ENCODE results near the gene MIB2.

MIB2 gene

DNA sequence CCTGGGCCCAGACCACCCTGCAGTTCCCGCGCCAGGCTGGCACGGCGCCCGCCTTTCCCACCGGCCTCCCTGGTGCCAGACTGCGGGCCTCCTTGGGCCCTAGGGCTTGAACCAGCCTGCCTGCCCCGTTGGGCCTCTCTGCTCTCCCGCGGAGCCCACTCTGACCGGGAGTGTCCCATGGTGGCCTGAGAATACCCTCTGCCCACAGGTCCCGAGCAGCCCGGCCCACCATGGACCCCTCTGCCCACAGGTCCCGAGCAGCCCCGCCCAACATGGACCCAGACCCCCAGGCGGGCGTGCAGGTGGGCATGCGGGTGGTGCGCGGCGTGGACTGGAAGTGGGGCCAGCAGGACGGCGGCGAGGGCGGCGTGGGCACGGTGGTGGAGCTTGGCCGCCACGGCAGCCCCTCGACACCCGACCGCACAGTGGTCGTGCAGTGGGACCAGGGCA, 7.9 kb downstream of the MIB2 start:
- TF ChIP-seq, protein P1, sequence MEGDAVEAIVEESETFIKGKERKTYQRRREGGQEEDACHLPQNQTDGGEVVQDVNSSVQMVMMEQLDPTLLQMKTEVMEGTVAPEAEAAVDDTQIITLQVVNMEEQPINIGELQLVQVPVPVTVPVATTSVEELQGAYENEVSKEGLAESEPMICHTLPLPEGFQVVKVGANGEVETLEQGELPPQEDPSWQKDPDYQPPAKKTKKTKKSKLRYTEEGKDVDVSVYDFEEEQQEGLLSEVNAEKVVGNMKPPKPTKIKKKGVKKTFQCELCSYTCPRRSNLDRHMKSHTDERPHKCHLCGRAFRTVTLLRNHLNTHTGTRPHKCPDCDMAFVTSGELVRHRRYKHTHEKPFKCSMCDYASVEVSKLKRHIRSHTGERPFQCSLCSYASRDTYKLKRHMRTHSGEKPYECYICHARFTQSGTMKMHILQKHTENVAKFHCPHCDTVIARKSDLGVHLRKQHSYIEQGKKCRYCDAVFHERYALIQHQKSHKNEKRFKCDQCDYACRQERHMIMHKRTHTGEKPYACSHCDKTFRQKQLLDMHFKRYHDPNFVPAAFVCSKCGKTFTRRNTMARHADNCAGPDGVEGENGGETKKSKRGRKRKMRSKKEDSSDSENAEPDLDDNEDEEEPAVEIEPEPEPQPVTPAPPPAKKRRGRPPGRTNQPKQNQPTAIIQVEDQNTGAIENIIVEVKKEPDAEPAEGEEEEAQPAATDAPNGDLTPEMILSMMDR (IDR thresholded peaks at IDR 0.05; ENCODE audit: low read depth, low read length, missing control alignments), result no peak
- in situ Hi-C loops (cut with HindIII; ENCODE audit: low sequenced_read_pairs), result no loop called here
- H3K4me3 ChIP-seq (ENCODE audit: low read depth, low read length), result no peak overlapping the region
- no peak for DNase-seq (ENCODE audit: low read depth)

DNA sequence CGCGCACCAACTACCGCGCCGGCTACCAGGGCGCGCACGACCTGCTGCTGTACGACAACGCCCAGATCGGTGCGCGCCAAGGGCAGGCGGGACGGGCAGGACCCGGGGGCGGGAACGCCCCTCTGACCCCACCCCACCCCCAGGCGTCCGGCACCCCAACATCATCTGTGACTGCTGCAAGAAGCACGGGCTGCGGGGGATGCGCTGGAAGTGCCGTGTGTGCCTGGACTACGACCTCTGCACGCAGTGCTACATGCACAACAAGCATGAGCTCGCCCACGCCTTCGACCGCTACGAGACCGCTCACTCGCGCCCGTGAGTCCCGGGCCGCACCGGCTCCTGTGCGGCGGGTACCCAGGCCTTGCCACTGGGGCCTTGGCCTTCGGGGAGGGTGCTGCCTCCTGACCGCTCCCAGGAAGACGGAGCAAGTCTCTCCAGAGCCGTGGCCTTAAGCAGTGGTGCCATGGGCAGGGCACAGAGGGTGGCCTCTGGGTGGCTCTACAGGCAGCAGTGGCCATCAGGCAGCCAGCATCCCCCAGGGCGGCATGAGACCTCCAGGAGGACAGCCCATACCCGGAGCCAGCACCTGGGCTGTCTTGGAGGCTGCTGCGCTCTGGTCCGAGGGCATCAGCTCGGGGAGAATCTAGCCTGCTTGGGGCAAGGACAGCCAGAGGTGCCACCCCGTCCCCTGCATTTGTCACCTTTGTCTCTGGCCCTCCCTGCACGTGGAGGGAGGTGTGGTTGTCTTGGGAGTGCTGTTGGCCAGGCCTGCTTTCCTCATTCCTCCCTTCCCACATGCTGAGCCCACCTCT, 8.5 kb downstream of the MIB2 start:
- in situ Hi-C loops (cut with HindIII; ENCODE audit: low sequenced_read_pairs), result no loop called here
- TF ChIP-seq, protein P1 (IDR thresholded peaks at IDR 0.05; ENCODE audit: low read depth, low read length, missing control alignments), result no peak
- no peak for DNase-seq (ENCODE audit: low read depth)
- no peak overlapping the region for H3K4me3 ChIP-seq (ENCODE audit: low read depth, low read length)

DNA sequence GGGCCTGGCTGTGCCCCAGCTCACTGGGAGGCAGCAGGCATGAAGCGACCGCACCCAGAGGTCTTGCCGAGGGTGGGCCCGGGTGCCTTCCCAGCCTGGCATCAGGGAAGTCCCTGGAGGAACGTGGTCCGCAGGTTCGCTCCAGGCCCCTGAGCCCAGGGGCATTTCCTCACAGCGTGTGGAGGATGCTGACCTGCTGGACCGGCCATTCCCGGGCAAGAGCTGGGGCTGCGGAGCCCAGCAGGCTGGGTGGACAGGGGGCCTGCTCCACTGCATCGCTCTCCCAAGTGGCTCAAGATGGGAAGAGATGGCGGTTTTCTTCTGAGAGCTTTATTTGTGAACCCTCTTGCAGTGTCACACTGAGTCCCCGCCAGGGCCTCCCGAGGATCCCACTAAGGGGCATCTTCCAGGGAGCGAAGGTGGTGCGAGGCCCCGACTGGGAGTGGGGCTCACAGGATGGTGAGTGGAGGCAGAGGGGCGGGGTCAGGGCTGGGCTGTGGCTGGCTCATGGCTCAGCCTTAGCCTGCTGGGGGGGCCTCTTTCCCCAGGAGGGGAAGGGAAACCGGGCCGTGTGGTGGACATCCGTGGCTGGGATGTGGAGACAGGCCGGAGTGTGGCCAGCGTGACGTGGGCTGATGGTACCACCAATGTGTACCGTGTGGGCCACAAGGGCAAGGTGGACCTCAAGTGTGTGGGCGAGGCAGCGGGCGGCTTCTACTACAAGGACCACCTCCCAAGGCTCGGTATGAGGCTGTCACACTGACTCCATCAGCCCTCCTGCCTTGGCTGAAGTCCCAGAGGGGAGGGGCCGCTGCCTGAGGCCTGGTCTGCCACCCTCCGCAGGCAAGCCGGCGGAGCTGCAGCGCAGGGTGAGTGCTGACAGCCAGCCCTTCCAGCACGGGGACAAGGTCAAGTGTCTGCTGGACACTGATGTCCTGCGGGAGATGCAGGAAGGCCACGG, 9.4 kb downstream of the MIB2 start:
- no peak overlapping the region for H3K4me3 ChIP-seq (ENCODE audit: low read depth, low read length)
- in situ Hi-C loops (cut with HindIII; ENCODE audit: low sequenced_read_pairs), result no loop called here
- TF ChIP-seq, protein P1 (IDR thresholded peaks at IDR 0.05; ENCODE audit: low read depth, low read length, missing control alignments), result no peak
- DNase-seq (ENCODE audit: low read depth), result no peak

DNA sequence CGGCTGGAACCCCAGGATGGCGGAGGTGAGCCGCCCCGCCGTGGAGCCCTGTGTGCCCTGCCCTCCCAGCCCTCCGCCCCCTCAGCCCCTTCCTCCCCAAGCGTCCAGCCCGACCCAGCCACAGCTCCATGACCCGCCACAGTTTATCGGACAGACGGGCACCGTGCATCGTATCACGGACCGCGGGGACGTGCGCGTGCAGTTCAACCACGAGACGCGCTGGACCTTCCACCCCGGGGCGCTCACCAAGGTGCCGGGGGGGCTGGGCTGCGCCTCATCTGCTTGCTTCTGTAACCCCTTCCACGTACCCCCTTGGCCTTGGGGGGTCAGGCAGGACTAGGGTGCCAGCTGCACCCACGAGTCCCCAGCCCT, 10.1 kb downstream of the MIB2 start:
- H3K4me3 ChIP-seq (ENCODE audit: low read depth, low read length), result no peak overlapping the region
- no peak for DNase-seq (ENCODE audit: low read depth)
- in situ Hi-C loops (cut with HindIII; ENCODE audit: low sequenced_read_pairs), result no loop called here
- TF ChIP-seq, protein P1 (IDR thresholded peaks at IDR 0.05; ENCODE audit: low read depth, low read length, missing control alignments), result no peak

DNA sequence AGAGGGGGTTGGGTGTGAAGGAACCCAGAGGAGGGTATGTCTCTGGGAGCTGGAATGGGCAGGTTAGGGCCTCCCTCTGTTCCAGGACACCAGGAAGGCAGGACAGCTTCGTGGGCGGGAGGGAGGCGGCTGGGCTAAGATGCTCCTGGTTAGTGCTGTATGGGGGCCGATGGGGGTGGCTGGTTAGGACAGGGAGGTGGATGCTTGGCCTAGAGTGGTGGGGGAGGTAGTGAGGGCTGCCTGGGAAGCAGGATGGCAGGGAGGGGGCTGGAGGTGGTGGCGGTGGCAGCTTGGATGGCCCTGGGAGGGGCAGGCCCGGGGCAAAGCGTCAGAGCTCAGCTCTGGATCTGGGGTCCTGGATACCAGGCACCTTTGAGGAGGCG, 10.5 kb downstream of the MIB2 start:
- TF ChIP-seq, protein P1 (IDR thresholded peaks at IDR 0.05; ENCODE audit: low read depth, low read length, missing control alignments), result no peak

More for the DNA sequence above, 10.5 kb downstream of the MIB2 start:
- in situ Hi-C loops (cut with HindIII; ENCODE audit: low sequenced_read_pairs), result no loop called here
- no peak overlapping the region for H3K4me3 ChIP-seq (ENCODE audit: low read depth, low read length)
- no peak for DNase-seq (ENCODE audit: low read depth)
